MM.1S (cell line): Measurements from ENCODE around the gene NUBP2.

Source experiments
- CTCF ChIP-seq: fragments of 300-600 bp; sonication (generic); IDR thresholded peaks from 2 replicates; pipeline ENCODE4 v1.5.1; 2016; ENCODE audit warnings: antibody characterized with exemption, low read length, mixed read lengths
- EZH2phosphoT487 ChIP-seq: fragments of 300-600 bp; sonication (generic); IDR thresholded peaks from 2 replicates; pipeline ENCODE4 v1.6.1; 2018; ENCODE audit warnings: antibody characterized with exemption, low read length

- TF ChIP-seq CTCF, result no peak
- no peak for TF ChIP-seq EZH2phosphoT487
These were observed 35.6 kb downstream of the NUBP2 start for GRCh38 chr16:1818204-1818872.
